HTERT RPE-1 (cell line): ENCODE results near the gene CARD10.
"Not testable (repeated sequence)": the region's sequence is repeated elsewhere in the genome, so short reads cannot be mapped to it uniquely, and the experiment has no call there.

Experiments
- in situ Hi-C: fragments of 300-500 bp; cut with MboI; formaldehyde crosslinking; loops from 4 replicates; pipeline ENCODE4 v1.14.3; 2020; ENCODE audit warnings: low sequenced_read_pairs

The CARD10 gene

DNA sequence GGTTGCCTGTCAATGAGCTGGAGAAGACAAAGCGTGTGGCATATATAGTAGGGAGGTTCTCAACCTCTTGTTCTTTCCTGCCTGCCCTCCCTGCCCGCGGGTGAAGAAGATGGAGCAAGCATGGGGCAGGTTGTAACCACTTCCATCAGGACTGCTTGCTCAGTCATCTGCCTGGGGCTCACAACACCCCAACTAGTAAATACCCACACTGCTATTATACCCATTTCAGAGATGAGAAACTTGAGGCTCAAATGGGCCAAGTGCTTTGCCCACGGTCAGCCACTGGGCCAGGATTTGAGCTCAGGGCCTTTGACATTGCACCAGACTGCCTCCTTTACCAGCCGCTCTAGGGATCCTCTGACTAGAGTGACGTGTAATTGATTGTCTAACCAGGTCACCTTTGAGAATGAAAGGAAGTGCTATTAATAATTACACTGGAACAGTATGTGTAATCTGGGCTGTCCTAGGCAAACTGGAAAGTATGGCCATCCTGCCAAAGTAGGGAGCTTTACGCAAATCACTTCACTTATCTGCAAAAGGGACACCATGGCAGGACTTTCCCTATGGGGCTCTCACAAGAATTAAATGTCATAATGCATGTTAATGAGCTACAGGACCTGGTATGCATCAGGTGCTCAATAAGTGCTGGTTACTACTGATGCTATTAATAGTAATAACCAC lies 38.2 kb upstream of the CARD10 start:
- in situ Hi-C loops = no loop called here

DNA sequence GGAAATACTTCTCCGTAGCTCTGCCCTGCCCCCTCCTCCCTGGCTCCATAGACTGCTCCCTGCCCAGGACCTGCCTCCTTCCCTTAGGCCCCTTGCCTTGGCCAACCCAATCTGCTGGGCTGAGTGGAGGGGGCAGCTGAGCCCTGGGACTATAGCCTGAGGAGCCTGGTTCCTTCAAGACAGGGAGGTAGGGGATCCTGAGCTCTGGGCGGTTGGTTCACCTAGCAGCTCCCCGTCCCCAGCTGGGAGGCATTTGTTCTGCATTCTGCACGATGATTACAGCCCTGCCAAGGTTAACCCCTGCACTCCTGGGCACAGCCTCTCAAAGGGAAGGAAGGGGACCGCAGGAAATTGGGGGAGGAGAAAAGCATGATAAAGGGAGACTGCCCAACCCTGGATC lies 37.5 kb upstream of the CARD10 start:
- in situ Hi-C loops = no loop called here

DNA sequence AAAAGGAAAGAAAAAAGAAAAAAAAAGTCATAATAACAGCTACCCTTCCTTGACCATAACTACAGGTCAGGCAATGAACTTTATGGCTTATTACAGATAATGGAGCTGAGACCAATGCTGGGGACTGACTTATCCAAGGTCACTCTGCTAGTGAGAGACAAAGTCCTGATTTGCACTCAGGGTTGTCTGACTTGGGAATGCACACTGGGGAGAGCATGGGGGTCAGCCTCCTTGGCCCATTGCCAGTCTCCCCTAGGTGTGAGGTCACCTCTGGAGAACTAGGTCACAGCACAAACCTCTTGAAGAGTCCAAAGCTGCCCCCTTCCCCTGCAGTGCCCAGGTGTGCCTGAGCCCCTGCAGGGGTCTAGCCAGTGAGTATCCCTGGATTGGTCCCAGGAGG lies 35.8 kb upstream of the CARD10 start:
- in situ Hi-C loops = no loop called here

DNA sequence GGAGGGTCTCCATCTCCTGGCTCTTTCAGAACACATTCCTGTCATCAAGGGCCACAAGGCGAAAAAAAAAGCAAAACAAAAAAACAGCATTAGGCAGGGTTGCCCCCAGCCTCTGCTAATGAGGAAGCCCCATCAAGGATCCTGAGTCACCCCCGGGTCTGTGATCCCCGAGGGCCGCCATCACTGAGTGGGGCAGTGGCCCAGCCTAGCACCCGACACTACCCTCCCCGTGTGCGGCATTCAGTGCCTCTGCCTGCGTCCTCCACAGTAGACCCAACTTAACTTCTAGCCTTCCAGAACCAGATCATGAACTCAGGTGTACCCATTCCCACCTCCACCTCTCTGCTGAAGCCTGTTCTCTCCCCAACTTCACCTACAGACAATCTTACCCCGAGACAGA lies 34.5 kb upstream of the CARD10 start:
- in situ Hi-C loops = no loop called here

DNA sequence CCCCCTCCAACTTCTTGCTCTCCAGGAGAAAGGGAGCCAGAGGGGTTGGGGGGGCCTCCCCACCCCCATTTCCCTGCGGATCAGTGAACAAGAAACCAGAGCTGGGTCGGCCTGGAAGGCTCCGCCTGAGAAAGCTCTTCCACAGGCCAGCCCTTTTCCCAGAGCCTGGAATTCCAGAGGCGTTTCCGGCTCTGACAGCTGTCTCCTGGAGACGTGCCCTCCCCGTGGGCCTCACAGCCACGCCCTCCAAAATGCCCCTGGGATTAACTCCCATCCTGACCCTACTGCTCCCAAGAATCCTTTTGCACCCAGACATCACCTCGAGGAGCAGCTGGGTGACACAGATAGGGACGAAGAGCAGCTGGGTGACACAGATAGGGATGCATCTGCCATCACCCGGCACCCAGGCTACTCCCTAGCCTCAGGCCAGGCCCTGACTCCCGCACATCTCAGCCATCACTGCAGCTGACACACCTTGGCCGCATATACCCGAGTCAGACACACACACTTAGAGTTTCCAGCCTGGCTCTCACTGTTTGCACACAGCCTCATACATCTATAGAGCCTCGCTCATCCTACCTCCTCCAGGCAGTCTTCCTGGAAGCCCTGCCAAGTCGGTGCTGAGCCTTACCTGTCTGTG lies 33.4 kb upstream of the CARD10 start:
- in situ Hi-C loops = no loop called here

DNA sequence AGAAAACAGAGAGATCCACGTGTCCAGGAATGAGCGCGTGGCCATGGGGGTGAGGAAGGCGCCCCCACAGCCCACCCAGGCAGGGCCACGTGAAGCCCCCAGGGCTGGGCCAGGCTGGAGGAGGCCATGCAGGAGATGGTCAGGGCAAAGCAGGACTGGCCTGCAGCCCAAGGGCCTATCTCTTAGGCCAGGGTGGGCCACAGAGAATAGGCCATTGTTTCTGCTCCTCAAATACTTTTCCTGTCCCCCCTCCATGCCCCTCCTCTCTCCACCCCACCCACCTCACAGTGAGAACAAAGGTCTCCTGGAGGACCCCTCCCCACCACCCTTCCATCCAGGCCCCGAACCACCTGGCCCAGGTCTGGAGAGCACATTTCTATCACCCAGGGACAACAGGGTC lies 32.8 kb upstream of the CARD10 start:
- in situ Hi-C loops = no loop called here

DNA sequence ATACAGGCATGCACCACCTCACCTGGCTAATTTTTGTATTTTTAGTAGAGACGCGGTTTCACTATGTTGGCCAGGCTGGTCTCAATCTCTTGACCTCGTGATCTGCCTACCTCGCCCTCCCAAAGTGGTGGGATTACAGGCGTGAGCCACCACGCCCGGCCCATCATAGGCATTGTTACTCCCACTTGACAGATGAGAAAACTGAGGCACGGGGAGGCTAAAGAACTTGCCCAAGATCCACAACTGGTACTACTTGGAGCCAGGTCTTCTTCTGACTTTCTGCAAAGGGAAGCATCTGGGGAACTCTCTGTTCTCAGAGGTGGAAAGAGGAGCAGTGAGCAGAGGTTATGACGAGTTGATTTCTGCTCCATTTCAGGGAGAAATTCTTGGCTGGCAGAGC lies 31.7 kb upstream of the CARD10 start:
- in situ Hi-C loops = not testable (repeated sequence)

DNA sequence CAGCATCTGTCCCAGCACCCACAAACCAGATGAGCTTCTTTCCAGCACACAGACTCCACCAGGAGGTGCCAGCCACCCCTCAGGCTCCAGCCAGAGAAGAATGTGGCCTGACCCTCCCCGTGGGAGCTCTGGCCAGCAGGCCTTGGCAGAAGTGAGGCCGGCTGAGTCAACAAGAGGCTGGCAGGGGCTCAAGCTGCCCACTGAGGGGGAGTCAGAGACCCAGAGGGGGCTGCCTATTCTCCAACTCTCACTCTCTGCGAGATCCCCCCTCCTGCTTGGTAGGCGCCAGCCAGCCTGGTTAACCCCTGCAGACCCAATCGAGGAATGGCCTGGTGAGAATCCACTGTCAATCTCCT lies 30.5 kb upstream of the CARD10 start:
- in situ Hi-C loops = no loop called here

DNA sequence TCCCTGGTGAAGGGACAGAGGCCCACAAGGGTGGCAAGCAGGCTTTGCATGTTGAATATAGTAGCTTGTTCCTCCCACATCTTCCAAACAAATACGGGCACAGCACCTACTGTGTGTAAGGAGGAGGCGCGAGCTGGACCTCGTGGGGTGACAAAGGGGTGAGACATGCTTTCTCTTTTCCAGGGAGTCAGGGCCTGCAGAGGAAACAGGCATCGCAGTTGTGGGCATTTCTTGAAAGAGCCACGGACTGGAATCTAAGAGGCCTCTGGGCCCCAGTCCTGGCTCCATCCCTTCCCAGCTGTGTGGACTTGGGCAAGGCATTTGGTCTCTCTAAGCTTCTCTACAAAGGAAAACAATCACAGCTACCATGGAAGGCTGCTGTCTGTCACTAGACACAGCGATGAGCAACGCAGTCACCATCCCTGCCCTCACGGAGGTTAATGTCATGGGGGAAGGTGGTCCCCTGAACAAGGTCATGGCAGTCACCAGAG lies 28.1 kb upstream of the CARD10 start:
- in situ Hi-C loops = no loop called here

DNA sequence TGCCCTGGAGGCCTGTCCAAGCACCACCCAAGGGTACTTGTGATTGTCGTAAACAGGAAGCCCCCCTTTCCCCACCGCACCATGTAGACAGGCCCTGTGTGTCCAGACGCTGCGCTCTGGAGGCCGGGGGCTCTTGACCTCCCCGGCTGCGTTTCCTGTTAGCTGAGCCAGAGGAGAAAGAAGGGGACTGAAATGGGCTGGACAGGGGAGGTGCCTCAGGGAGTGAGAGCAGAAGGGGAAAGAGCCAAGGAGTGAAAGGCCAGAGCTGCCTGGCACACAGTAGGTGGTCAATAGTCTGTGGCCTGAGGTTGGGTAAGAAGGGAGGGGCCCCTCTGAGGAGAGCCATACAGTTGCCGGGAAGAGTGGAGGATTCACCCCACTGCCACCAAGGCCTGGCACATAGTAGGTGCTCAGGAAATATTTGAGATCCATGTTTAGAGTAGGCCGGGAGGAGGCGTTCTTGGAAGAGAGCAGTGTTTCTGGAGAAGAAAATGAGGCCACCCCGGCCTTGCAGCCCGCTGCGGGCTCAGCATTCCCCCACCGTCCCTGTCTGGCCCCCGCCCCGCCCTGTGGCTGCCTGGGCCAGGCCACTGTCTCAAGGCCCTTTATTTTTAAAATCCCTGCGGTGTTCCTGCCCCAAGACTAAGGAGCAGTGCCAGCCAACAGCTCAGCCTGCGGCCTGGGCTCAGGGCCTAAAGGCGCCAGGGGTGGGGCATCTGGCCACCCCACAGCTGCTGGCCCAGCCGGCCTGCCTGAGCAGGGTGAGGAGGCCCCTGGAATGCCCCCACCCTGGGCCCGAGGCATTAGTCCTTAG lies 27.4 kb upstream of the CARD10 start:
- in situ Hi-C loops = no loop called here

DNA sequence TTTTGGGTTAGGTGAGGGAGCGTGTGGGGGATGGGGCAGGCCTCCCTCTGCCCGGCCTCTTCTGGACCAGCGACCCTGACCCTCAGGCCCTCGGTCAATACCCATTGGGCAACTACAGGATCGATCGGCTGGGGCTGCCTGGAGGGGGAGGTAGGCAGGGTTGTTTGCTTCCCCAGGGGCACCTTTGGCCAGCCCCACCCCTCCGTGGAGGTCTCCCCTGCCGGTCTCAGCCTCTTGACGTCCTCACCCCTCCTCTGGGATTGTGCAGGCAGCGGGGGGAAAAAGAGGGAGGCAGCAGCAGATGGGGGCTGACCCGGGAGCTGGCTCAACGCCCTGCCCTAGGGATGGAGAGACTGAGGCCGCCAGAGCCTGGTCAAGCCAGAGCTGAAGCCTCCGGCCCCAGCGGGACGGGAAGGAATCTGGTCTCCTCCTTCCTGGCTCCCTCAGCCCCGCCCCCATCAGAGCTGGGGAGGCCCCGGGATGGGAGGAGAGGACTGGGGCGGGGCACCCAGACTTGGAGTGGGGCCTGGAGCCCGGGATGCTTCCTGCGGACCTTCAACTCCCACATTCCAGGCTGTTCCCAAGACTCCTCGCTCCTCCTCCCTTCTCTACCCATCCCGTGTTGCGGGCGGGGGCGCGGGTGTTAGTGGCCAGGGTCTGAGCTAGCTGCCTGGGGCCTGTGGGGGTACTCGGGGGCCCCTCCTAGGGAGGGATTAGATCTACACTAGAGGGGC lies 26.7 kb upstream of the CARD10 start:
- in situ Hi-C loops = no loop called here

DNA sequence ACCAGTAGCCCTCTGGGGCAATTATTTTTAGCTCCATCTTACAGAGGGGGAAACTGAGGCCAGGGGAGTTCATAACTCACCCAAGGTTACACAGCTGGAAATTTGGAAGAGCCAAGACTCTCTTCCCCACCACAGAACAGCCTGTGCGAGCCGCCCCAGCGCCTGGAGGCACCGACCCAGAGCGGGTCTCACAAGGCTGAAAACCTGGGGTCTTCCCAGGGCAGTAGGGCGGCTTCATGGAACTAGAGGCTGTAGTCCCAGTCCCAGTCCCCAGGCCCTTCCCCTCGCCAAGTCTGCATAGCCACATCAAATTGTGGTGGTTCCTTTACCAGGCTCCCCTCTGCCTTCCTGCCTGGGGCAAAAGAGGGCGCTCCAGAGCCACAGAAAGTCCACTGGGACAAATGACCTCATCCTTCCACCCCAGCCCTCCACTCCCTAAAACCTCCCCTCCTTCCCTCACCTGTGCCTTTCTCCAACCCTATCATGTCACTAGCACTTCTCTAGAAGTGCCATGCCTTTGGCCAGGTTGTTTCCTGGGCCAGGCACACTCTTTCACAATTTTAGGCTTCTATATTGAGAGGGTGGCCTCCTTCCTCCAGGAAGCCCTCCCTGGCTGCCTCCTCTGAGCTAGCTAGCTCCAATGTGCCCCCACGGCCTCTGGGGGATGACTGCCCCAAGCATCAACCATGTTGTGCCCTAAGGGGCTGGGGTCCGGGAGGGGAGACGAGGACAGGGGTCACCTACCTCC lies 25.9 kb upstream of the CARD10 start:
- in situ Hi-C loops = no loop called here

DNA sequence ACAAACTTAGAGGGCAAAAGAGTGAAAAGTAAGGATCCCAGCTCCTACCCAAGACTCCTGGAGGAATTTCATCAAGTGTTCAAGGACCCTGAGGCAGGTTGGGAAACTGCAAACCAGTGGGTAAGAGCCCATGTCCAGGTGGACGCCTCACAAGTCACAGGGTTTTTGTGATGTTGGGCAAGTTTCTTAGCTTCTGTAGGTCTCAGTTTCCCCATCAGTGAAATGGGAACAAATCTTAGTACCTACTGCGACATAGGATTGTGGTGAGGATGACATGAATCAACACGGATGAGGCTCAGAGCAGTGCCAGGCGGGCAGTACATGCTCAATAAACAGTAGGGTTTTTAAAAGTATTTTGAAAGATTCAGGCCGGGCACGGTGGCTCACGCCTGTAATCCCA lies 23.7 kb upstream of the CARD10 start:
- in situ Hi-C loops = no loop called here

DNA sequence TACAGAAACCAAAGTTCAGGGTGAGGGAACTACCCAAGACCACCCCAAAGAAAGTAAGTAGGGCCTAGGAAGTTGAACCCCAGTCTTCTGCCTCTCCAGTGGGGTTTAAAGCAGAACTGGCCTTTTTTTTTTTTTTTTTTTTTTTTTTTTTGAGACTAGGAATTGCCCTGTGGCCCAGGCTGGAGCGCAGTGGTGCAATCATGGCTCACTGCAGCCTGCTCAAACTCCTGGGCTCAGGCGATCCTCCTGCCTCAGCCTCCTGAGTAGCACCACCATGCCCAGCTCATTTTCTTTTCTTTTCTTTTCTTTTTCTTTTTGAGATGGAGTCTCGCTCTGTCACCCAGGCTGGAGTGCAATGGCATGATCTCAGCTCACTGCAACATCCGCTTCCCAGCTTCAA lies 23.2 kb upstream of the CARD10 start:
- in situ Hi-C loops = not testable (repeated sequence)

DNA sequence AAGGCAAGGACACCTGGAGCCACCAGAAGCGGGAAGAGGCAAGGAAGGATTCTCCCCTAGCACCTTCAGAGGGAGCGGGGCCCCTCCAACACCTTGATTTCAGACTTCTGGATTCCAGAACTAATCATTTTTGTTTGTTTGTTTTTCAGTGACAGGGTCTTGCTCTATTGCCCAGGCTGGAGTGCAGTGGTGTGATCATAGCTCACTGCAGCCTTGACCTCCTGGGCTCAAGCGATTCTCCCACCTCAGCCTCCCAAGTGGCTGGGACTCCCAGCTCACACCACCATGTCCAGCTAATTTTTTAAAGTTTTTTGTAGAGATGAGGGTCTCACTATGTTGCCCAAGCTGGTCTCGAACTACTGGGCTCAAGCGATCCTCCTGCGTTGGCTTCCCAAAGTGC lies 20.6 kb upstream of the CARD10 start:
- in situ Hi-C loops = not testable (repeated sequence)

DNA sequence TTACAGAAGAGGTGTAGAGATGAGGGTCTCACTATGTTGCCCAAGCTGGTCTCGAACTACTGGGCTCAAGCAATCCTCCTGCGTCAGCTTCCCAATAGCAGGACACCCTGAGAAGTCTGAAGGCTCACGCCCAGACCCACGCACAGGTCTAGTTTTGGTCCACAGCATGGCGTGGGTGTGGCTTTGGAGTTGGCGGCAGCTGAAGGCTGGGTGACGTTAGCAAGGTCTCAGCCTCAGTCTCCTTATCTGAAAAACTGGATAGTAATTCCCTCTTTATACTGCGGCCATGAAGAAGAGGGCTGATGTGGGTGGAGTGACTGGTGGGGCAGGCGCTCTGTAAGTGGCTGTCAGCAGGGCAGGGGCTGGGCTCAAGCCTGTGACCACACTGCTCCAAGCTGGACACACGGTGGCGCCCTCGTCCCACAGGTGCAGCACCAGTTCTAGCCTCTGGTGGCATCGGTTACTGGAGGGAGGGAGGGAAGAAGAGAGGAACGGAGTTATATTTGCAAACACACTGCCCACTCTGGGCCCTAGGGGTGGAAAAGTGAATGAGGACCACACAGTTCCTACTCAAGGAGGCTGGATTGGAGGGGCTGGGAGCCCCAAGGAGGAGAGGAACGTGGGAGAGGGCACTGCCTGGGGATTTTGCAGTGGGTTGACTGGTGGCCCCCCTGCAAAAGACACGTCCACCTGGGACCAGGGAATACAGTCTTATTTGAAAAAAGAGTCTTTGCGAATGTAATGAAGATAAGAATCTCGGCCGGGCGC lies 19.6 kb upstream of the CARD10 start:
- in situ Hi-C loops = no loop called here

DNA sequence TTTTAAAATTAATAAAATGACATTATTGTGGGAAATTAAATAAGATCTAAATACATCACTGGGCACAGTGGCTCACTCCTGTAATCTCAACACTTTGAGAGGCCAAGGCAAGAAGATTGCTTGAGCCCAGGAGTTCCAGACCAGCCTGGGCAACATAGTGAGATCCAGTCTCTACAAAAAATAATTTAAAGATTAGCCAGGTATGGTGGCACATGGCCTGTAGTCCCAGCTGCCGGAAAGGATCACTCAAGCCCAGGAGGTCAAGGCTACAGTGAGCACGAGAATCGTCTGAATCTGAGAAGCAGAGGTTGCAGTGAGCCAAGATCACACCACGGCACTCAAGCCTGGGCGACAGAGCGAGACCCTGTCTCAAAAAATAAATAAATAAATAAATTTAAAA lies 15.9 kb upstream of the CARD10 start:
- in situ Hi-C loops = no loop called here

DNA sequence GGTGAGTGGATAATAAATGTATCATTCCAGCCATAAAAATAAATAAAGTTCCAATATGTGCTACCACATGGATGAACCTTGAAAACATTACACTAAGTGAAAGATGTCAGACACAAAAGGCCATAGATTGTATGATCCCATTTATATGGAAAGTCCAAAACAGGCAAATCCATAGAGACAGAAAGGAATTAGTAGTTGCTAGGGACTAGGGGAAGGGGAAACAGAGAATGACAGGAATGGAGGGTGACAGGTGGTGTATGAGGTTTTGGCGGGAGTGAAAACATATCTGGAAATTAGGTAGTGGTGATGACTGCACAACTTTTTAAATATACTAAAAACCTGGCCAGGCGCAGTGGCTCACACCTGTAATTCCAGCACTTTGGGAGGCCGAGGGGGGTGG lies 15.2 kb upstream of the CARD10 start:
- in situ Hi-C loops = no loop called here

DNA sequence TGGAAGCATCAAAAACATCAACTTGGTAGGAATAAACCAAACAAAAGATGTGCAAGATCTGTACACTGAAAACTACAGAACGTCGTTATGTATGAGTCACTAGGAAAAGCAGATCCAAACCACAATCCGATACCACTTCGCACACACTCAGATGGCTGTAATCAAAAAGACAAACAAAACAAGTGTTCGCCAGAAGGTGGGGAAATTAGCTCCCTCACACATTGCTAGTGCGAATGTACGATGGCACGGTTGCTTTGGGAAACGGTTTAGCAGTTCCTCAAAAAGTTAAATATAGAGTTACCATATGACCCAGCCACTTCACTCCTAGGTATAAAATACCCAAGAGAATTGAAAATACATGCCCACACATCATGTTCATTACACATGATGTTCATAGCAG lies 14.8 kb upstream of the CARD10 start:
- in situ Hi-C loops = no loop called here
